ENCODE data around the gene TMEM35B. TPM values are rescaled to one million over a fixed set of nuclear protein-coding genes. Genes with fewer than 3 reads are reported as not detected.
A peak's percentile ranks its signal among the peaks of the same experiment; 100 is the strongest.
"Not testable (repeated sequence)": the region's sequence is repeated elsewhere in the genome, so short reads cannot be mapped to it uniquely, and the experiment has no call there.

The TMEM35B gene
- total RNA-seq, 2 donors from 2014 or later = 28.2 to 31.3 TPM

GRCh38 chr1:34988147-34988546 is 3.0 kb upstream of the TMEM35B start:
- peaks cover 9% of the 10 kb centered on the region for H3K36me3 Mint-ChIP-seq (ENCODE audit: low read depth)
- no peak overlapping the region for H3K27ac Mint-ChIP-seq
- no peak overlapping the region for H3K9ac ChIP-seq (ENCODE audit: extremely low read depth, low read length, poor library complexity, severe bottlenecking)
- 91% methylated on average over 2 of the region's 2 CpGs; no CpG with 5 or more reads in 1 of the 2 experiments for WGBS, 2 experiments (ENCODE audit: insufficient coverage in 1 of 2, insufficient read length in 1 of 2)
- no peaks in the 10 kb centered on the region for H3K27me3 Mint-ChIP-seq (ENCODE audit: insufficient read depth)
- no peak overlapping the region for H3K4me3 Mint-ChIP-seq
- H3K27ac ChIP-seq (ENCODE audit: low read depth, low read length) = no peak overlapping the region
- no peak overlapping the region for H3K4me3 ChIP-seq (ENCODE audit: low read length)
- H3K27me3 ChIP-seq (ENCODE audit: control insufficient read depth, insufficient read depth, low read length, poor library complexity, severe bottlenecking) = no peaks in the 10 kb centered on the region
- peaks cover 4% of the 10 kb centered on the region for H3K4me1 ChIP-seq (ENCODE audit: control insufficient read depth, insufficient read depth, low read length)
- no peak for TF ChIP-seq CTCF (conservative IDR thresholded peaks at IDR 0.05)
- H3K4me1 Mint-ChIP-seq = peaks cover 11% of the 10 kb centered on the region
- no peaks in the 10 kb centered on the region for H3K9me3 Mint-ChIP-seq
- H3K9me3 ChIP-seq (ENCODE audit: control insufficient read depth, low read length) = no peaks in the 10 kb centered on the region
- peaks cover 7% of the 10 kb centered on the region for H3K36me3 ChIP-seq (ENCODE audit: control insufficient read depth, insufficient read depth, low read length)
- no peak for DNase-seq

GRCh38 chr1:34987018-34987417 is 1.9 kb upstream of the TMEM35B start:
- Mint-ChIP-seq H3K27ac (no peak overlapping the region), H3K36me3 (ENCODE audit: low read depth) (peaks cover 12% of the 10 kb centered on the region), H3K9me3 (no peaks in the 10 kb centered on the region), H3K4me3 (no peak overlapping the region), H3K4me1 (peaks cover 11% of the 10 kb centered on the region), H3K27me3 (ENCODE audit: insufficient read depth) (no peaks in the 10 kb centered on the region)
- Histone ChIP-seq H3K4me3 (ENCODE audit: low read length) (no peak overlapping the region), H3K36me3 (ENCODE audit: control insufficient read depth, insufficient read depth, low read length) (peaks cover 9% of the 10 kb centered on the region), H3K9ac (ENCODE audit: extremely low read depth, low read length, poor library complexity, severe bottlenecking) (no peak overlapping the region), H3K4me1 (ENCODE audit: control insufficient read depth, insufficient read depth, low read length) (peaks cover 4% of the 10 kb centered on the region), H3K9me3 (ENCODE audit: control insufficient read depth, low read length) (no peaks in the 10 kb centered on the region), H3K27me3 (ENCODE audit: control insufficient read depth, insufficient read depth, low read length, poor library complexity, severe bottlenecking) (no peaks in the 10 kb centered on the region), H3K27ac (ENCODE audit: low read depth, low read length) (no peak overlapping the region)
- no peak for DNase-seq
- no peak for TF ChIP-seq CTCF (conservative IDR thresholded peaks at IDR 0.05)
- WGBS, 2 experiments (ENCODE audit: insufficient coverage in 1 of 2, insufficient read length in 1 of 2) = 94 to 99% methylated on average over 2 of the region's 2 CpGs

- Mint-ChIP-seq H3K4me3 (peak overlapping the region; percentile 90), H3K36me3 (ENCODE audit: low read depth) (peaks cover 18% of the 10 kb centered on the region), H3K4me1 (peaks cover 11% of the 10 kb centered on the region)
- WGBS, 2 experiments (ENCODE audit: insufficient coverage in 1 of 2, insufficient read length in 1 of 2) = 62% methylated on average over 3 of the region's 3 CpGs; no CpG with 5 or more reads in 1 of the 2 experiments
- not testable (repeated sequence) for H3K9ac ChIP-seq (ENCODE audit: extremely low read depth, low read length, poor library complexity, severe bottlenecking); H3K9me3 ChIP-seq (ENCODE audit: control insufficient read depth, low read length); H3K4me1 ChIP-seq (ENCODE audit: control insufficient read depth, insufficient read depth, low read length); H3K27me3 ChIP-seq (ENCODE audit: control insufficient read depth, insufficient read depth, low read length, poor library complexity, severe bottlenecking); H3K9me3 Mint-ChIP-seq; H3K27ac Mint-ChIP-seq; H3K27ac ChIP-seq (ENCODE audit: low read depth, low read length); DNase-seq; H3K27me3 Mint-ChIP-seq (ENCODE audit: insufficient read depth)
- H3K36me3 ChIP-seq (ENCODE audit: control insufficient read depth, insufficient read depth, low read length) = peaks cover 14% of the 10 kb centered on the region
- H3K4me3 ChIP-seq (ENCODE audit: low read length) = peak overlapping the region; percentile 96
Measured at GRCh38 chr1:34985609-34985904, 410 bp upstream of the TMEM35B start.

- TF ChIP-seq CTCF (conservative IDR thresholded peaks at IDR 0.05) = no peak
Measured at GRCh38 chr1:34984435-34984792, 733 bp downstream of the TMEM35B start.

More at GRCh38 chr1:34984435-34984792, 733 bp downstream of the TMEM35B start:
- H3K4me1 ChIP-seq (ENCODE audit: control insufficient read depth, insufficient read depth, low read length) = peaks cover 4% of the 10 kb centered on the region
- peak overlapping the region; percentile 92 for H3K27ac Mint-ChIP-seq
- no peaks in the 10 kb centered on the region for H3K9me3 ChIP-seq (ENCODE audit: control insufficient read depth, low read length)
- WGBS, 2 experiments (ENCODE audit: insufficient coverage in 1 of 2, insufficient read length in 1 of 2) = 15 to 25% methylated on average over 3 to 4 of the region's 4 CpGs
- no peaks in the 10 kb centered on the region for H3K9me3 Mint-ChIP-seq
- H3K4me3 ChIP-seq (ENCODE audit: low read length) = peak overlapping the region; percentile 96
- peak; percentile 57 for DNase-seq
- H3K36me3 ChIP-seq (ENCODE audit: control insufficient read depth, insufficient read depth, low read length) = peaks cover 14% of the 10 kb centered on the region
- H3K27me3 Mint-ChIP-seq (ENCODE audit: insufficient read depth) = no peaks in the 10 kb centered on the region
- H3K27me3 ChIP-seq (ENCODE audit: control insufficient read depth, insufficient read depth, low read length, poor library complexity, severe bottlenecking) = no peaks in the 10 kb centered on the region
- H3K4me1 Mint-ChIP-seq = peaks cover 11% of the 10 kb centered on the region
- no peak overlapping the region for H3K27ac ChIP-seq (ENCODE audit: low read depth, low read length)
- H3K9ac ChIP-seq (ENCODE audit: extremely low read depth, low read length, poor library complexity, severe bottlenecking) = peak overlapping the region; percentile 65
- peaks cover 18% of the 10 kb centered on the region for H3K36me3 Mint-ChIP-seq (ENCODE audit: low read depth)
- H3K4me3 Mint-ChIP-seq = peak overlapping the region; percentile 90

All from endodermal cell (in vitro differentiated cells).